ENCODE measurements around the gene ADPRM.

GRCh38 chr17:10697092-10698081 lies at the start of gene ADPRM, which contains the start of gene SCO1:
- no peak for TF ChIP-seq REST (IDR thresholded peaks at IDR 0.05; ENCODE audit: low read depth, low read length)
- TF ChIP-seq USF1 (IDR thresholded peaks at IDR 0.05; ENCODE audit: borderline replicate concordance, low read depth): peak; percentile 21; the same call in 1 of the 2 replicates
- TF ChIP-seq ZBTB33 (IDR thresholded peaks at IDR 0.05; ENCODE audit: borderline replicate concordance, low read depth): 0 out of 2 replicates have a peak, but pooled peaks have one; percentile 16
- TF ChIP-seq CTCF (IDR thresholded peaks at IDR 0.05): peak; percentile 47
- peak; percentile 89 for TF ChIP-seq MAX (IDR thresholded peaks at IDR 0.05; ENCODE audit: low read depth)
- TF ChIP-seq SMC3 (IDR thresholded peaks at IDR 0.05; ENCODE audit: low read depth, low read length): no peak
- TF ChIP-seq NFIC (IDR thresholded peaks at IDR 0.05; ENCODE audit: borderline replicate concordance): peak; percentile 58
- TF ChIP-seq USF2 (IDR thresholded peaks at IDR 0.05; ENCODE audit: borderline replicate concordance, low read depth, low read length): no peak
